Prostate gland (tissue), 2 donors: ENCODE data around the gene PRKAG2. TPM values are rescaled to one million over a fixed set of nuclear protein-coding genes. Genes with fewer than 3 reads are reported as not detected.

Experiments used
- DNase-seq: peaks from one replicate; pipeline ENCODE4 v3.0.0-alpha.2; 2019; ENCODE audit warnings: low spot score
- H3K27ac ChIP-seq, 2 donors: fragments of 200-600 bp; sonication (generic); 2 replicates each; pipeline ENCODE4 v1.5.1; 2017 to 2019
- H3K27me3 ChIP-seq: fragments of 200-600 bp; sonication (generic); replicated peaks from 2 replicates; pipeline ENCODE4 v1.5.1; 2019; ENCODE audit not compliant: insufficient read depth
- H3K36me3 ChIP-seq, 2 donors: fragments of 200-600 bp; sonication (generic); 1 replicate in 1 of 2; 2 replicates in 1 of 2; pipeline versions ENCODE4 v1.5.1 to v1.8.1; 2017 to 2019
- H3K4me1 ChIP-seq: fragments of 200-600 bp; sonication (generic); replicated peaks from 2 replicates; pipeline ENCODE4 v1.5.1; 2019
- H3K4me3 ChIP-seq, 2 donors: fragments of 200-600 bp; sonication (generic); 2 replicates each; pipeline ENCODE4 v1.5.1; 2017 to 2019
- H3K9me3 ChIP-seq: fragments of 200-600 bp; sonication (generic); 2 replicates; pipeline ENCODE4 v1.5.1; 2017
- POLR2A ChIP-seq: fragments of 450-650 bp; IDR thresholded peaks from one replicate; pipeline ENCODE4 v1.6.1; 2016; ENCODE audit warnings: antibody characterized with exemption, mild to moderate bottlenecking
- POLR2AphosphoS5 ChIP-seq: sonication (generic); formaldehyde crosslinking; IDR thresholded peaks from one replicate; pipeline ENCODE4 v1.6.1; 2017; ENCODE audit warnings: antibody characterized with exemption
- WGBS: methylation state at CpG from one replicate; pipeline ENCODE4 v1.1.5; 2018; 5-methylcytosine and 5-hydroxymethylcytosine counted together
- intact Hi-C: fragments of 100-400 bp; cut with DNase I; formaldehyde crosslinking; loops from one replicate; pipeline ENCODE4 v1.14.2; 2022
- total RNA-seq, 2 donors: library from RNA; depleted of rRNA; stranded (reverse); fragments of >200 nt; gene quantifications; one replicate each; pipeline ENCODE4 v1.1.0, GENCODE V29; 2016
- TF ChIP-seq, protein P1 (sequence below), 4 experiments: fragments of 200-600 bp in 2 of 4; fragments of 450-650 bp in 2 of 4; sonication (generic) in 2 of 4; IDR thresholded peaks; 1 replicate in 3 of 4; 2 replicates in 1 of 4; pipeline ENCODE4 v1.5.1; 2016 to 2019; ENCODE audit warnings: antibody characterized with exemption in 4 of 4, mild to moderate bottlenecking in 2 of 4, moderate library complexity in 2 of 4

PRKAG2 gene
- total RNA-seq, 2 donors from 2014 or later, result 31.6 to 38.1 TPM

DNA sequence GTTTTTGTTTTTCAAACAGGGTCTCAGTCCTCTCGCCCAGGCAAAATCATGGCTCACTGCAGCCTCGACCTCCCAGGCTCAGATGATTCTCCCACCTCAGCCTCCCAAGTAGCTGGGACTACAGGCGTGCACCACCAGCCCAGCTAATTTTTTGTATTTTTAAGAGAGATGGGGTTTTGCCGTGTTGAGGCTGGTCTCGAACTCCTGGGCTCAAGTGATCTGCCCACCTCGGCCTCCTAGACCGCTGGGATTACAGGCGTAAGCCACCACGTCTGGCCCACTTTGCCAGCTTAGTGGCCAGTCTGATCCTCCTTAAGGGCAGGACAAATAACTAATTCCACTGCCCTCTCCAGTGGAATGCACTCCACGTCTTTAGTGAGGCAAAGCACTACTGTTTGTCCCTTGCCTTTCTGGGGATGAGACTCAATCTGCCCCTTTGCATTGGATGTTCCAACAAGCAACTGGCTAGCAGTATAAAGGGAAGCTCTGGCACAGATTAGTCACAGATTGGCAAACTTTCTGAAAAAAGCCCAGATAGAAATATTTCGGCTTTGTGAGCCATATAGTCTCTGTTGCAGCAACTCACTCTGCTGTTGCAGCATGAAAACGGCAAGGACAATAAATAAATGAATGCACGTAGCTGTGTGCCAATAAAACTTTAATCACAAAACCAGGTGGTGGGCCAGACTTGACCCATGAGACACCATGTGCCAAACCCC lies 213.4 kb downstream of the PRKAG2 start:
- Histone ChIP-seq H3K9me3 (no peaks in the 10 kb centered on the region), H3K27me3 (no peaks in the 10 kb centered on the region), H3K4me1 (no peaks in the 10 kb centered on the region), H3K36me3 (no peaks in the 10 kb centered on the region), H3K4me3 (no peak overlapping the region), H3K27ac (no peak overlapping the region)
- intact Hi-C loops, result no loop called here
- 84% methylated on average over 13 of the region's 13 CpGs for WGBS
- TF ChIP-seq, protein P1, sequence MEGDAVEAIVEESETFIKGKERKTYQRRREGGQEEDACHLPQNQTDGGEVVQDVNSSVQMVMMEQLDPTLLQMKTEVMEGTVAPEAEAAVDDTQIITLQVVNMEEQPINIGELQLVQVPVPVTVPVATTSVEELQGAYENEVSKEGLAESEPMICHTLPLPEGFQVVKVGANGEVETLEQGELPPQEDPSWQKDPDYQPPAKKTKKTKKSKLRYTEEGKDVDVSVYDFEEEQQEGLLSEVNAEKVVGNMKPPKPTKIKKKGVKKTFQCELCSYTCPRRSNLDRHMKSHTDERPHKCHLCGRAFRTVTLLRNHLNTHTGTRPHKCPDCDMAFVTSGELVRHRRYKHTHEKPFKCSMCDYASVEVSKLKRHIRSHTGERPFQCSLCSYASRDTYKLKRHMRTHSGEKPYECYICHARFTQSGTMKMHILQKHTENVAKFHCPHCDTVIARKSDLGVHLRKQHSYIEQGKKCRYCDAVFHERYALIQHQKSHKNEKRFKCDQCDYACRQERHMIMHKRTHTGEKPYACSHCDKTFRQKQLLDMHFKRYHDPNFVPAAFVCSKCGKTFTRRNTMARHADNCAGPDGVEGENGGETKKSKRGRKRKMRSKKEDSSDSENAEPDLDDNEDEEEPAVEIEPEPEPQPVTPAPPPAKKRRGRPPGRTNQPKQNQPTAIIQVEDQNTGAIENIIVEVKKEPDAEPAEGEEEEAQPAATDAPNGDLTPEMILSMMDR (IDR thresholded peaks at IDR 0.05), result no peak
- no peak for DNase-seq

DNA sequence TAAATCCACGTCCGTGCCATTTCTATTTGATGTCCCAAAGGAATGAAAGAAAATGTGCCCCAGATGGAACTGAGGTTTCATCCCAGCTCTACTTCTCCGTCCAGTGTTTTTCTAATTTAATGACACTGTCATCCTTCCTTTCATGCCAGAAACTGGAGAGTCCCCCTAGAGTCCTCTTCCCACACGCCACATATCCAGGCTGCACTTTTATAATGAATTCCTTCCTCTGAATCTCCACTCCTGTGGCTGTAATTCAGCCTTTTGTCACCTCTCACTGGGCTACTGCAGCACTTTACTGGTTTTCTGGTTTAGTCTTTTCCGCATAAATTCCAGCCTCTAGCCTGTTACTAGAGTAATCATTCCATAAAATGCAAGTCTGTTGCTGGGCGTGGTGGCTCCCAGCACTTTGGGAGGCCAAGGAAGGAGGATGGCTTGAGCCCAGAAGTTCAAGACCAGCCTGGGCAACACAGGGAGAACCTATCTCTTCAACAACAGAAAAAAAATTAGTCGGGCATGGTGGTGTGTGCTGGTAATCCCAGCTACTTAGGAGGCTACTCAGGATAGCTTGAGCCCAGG lies 214.6 kb downstream of the PRKAG2 start:
- Histone ChIP-seq H3K9me3 (no peaks in the 10 kb centered on the region), H3K27me3 (no peaks in the 10 kb centered on the region), H3K4me1 (no peaks in the 10 kb centered on the region), H3K27ac (no peak overlapping the region), H3K4me3 (no peak overlapping the region), H3K36me3 (no peaks in the 10 kb centered on the region)
- 76% methylated on average over 7 of the region's 7 CpGs for WGBS
- intact Hi-C loops, result no loop called here
- TF ChIP-seq, protein P1 (IDR thresholded peaks at IDR 0.05), result no peak
- no peak for TF ChIP-seq POLR2A
- TF ChIP-seq POLR2AphosphoS5, result no peak
- no peak for DNase-seq

DNA sequence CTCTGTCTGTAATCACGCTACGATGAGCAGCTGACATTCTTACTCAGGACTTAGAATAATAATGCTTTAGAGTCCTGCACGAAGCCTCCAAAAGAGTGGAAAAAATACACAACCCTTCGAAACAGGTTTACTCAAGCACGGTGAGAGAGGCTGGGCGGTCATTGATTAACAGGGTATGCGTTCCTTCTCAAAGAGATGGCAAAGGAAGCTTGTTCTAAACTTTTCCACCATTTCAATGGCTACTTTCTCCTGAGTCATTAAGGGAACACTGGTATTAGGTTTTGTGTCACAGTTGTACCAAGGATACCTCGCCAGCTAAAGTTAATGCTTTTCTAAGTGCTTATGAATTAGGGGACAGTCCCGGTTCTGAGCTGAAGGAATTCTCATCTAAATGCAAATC lies 215.3 kb downstream of the PRKAG2 start:
- TF ChIP-seq POLR2A (no peak), POLR2AphosphoS5 (no peak)
- TF ChIP-seq, protein P1 (IDR thresholded peaks at IDR 0.05), result no peak
- Histone ChIP-seq H3K4me1 (no peaks in the 10 kb centered on the region), H3K27ac (no peak overlapping the region), H3K27me3 (no peaks in the 10 kb centered on the region), H3K9me3 (no peaks in the 10 kb centered on the region), H3K36me3 (no peaks in the 10 kb centered on the region), H3K4me3 (no peak overlapping the region)
- intact Hi-C loops, result no loop called here
- DNase-seq, result no peak
- 88% methylated on average over 9 of the region's 9 CpGs for WGBS

DNA sequence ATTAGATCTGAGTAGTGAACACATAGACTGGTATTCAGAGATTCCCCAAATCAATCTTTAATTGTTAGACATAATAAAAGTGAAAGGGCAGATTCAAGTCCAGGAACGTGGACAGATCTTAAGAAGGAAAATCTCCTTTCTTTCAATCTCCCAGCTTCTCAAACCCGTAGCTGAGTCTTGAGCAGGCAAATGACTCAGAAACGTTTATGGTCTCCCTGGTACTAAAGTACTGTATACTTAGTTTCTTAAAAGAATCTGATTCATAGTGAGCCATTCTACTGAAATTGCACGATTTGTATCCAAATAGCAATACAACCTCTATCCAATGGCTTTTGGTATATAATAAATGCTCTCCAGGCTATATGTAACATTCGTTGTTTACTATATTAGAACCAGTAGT lies 216.8 kb downstream of the PRKAG2 start:
- DNase-seq, result no peak
- no peak for TF ChIP-seq POLR2A
- TF ChIP-seq, protein P1 (IDR thresholded peaks at IDR 0.05), result no peak
- TF ChIP-seq POLR2AphosphoS5, result no peak
- no peaks in the 10 kb centered on the region for H3K36me3 ChIP-seq
- WGBS, result 88% methylated on average over 5 of the region's 5 CpGs
- no peaks in the 10 kb centered on the region for H3K4me1 ChIP-seq
- no peaks in the 10 kb centered on the region for H3K27me3 ChIP-seq
- no peaks in the 10 kb centered on the region for H3K9me3 ChIP-seq
- intact Hi-C loops, result no loop called here
- no peak overlapping the region for H3K27ac ChIP-seq
- no peak overlapping the region for H3K4me3 ChIP-seq

DNA sequence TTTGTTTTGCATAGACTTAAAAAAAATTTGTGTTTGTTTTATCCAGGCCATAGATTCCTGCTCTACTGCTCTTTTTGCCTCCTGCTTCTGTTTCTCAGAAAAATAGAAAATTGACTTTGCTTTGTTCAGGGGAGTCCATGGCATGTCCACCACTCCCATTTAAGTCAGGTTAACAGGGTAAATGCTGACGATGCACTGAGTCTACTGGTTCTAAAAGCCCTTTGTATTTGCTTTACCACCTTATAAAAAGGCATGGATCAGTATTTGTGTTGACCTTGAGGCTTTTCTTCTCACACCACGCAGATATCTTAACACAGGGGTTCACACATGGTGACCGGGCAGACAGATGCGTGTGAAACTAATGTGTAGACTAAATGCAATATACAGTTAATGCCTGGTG lies 217.7 kb downstream of the PRKAG2 start:
- no peak overlapping the region for H3K27ac ChIP-seq
- H3K9me3 ChIP-seq, result no peaks in the 10 kb centered on the region
- no peaks in the 10 kb centered on the region for H3K4me1 ChIP-seq
- no peak overlapping the region for H3K4me3 ChIP-seq
- H3K27me3 ChIP-seq, result no peaks in the 10 kb centered on the region
- no peaks in the 10 kb centered on the region for H3K36me3 ChIP-seq
- no peak for DNase-seq
- intact Hi-C loops, result no loop called here
- TF ChIP-seq, protein P1 (IDR thresholded peaks at IDR 0.05), result no peak
- TF ChIP-seq POLR2A (no peak), POLR2AphosphoS5 (no peak)
- 61% methylated on average over 4 of the region's 4 CpGs for WGBS
